ENCODE results near the gene NCBP2L. TPM values are rescaled to one million over a fixed set of nuclear protein-coding genes. Genes with fewer than 3 reads are reported as not detected.

The NCBP2L gene
- total RNA-seq, 2 experiments from 2014 or later = not detected

DNA sequence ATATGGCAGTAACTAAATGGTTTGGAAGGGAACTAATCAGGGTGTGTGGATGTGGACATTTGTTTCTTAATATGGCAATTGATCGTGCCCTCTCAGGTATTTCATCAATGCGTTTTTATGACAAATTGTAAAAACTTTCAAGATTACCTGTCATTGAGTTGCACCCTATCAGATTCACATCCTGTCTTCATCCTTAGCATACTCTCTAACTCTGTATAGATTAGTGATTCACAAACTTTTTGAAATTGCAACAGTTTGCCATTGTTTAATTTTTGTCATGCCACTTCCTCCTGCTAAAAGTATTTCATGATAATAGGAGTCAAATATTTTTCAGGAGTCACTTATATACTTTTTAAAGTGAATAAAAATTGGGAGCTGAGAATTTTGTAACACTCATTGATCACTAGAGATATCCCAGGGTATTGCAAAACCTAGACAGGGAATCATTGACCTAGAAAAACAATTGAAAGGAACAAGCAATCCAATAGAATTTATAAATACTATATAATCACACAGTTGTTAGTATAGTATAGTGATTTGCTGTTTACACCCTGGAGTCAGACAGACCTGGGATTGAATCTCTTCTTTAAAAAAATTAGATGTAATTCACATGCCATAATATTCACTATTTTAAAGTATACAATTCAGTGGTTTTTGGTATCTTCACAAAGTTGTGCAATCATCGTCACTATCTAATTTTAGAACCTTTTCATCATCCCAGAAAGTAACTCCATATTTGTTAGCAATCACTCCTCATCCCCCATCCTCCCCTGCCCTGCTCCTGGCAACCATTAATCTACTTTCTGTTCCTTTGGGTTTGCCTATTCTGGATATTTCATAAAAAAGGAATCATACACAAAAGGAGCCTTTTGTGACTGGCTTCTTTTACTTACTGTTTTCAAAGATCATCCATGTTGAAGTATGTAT, 57.0 kb downstream of the NCBP2L start:
- intact Hi-C loops (cut with DNase I, micrococcal nuclease) = no loop called here
- no peaks in the 10 kb centered on the region for H3K27me3 Mint-ChIP-seq

DNA sequence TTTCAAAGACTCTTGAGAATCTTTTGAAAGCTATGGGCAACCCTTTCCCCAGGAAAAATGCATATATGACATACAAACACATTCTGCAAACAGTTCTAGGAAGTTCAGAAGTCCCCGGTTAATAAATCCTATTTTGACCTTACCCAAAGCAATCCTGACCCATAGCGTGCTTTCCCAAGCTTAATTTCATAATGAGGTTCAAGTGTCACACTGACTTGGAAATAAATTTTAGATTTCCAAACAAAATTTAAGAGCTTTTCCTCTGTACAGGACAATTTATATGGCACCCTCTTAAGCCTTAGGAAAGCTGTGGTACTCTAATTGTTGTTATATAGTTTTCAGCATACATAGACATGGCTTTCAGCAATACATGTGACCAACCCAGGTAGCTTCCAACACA, 59.4 kb downstream of the NCBP2L start:
- intact Hi-C loops (cut with DNase I, micrococcal nuclease) = no loop called here
- H3K4me1 Mint-ChIP-seq = peaks cover 15% of the 10 kb centered on the region
- ATAC-seq (no peak), DNase-seq (no peak)
- H3K9me3 Mint-ChIP-seq (ENCODE audit: low read depth) = no peaks in the 10 kb centered on the region
- peaks cover 7% of the 10 kb centered on the region for H3K36me3 Mint-ChIP-seq (ENCODE audit: low read depth)
- H3K4me3 Mint-ChIP-seq = no peak overlapping the region
- H3K27me3 Mint-ChIP-seq = no peaks in the 10 kb centered on the region
- ChIA-PET POLR2A (no interaction called here), CTCF (no interaction called here)
- no peak overlapping the region for H3K27ac Mint-ChIP-seq

More for the DNA sequence above, 57.0 kb downstream of the NCBP2L start:
- H3K36me3 Mint-ChIP-seq (ENCODE audit: low read depth) = no peaks in the 10 kb centered on the region
- no peak overlapping the region for H3K4me3 Mint-ChIP-seq
- H3K27ac Mint-ChIP-seq = no peak overlapping the region
- ATAC-seq (no peak), DNase-seq (no peak)
- H3K4me1 Mint-ChIP-seq = peaks cover 15% of the 10 kb centered on the region
- ChIA-PET CTCF (no interaction called here), POLR2A (no interaction called here)
- no peaks in the 10 kb centered on the region for H3K9me3 Mint-ChIP-seq (ENCODE audit: low read depth)

DNA sequence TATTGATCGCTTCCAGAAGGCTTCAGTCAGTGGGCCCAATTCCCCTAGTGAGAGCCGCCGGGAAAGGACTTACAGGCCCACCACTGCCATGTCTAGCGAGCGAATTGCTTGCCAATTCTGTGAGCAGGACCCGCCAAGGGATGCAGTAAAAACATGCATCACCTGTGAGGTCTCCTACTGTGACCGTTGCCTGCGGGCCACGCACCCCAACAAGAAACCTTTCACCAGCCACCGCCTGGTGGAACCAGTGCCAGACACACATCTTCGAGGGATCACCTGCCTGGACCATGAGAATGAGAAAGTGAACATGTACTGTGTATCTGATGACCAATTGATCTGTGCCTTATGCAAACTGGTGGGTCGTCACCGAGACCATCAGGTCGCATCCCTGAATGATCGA, 63.4 kb downstream of the NCBP2L start:
- H3K4me1 Mint-ChIP-seq = peaks cover 18% of the 10 kb centered on the region
- no peak overlapping the region for H3K4me3 Mint-ChIP-seq
- intact Hi-C loops (cut with DNase I, micrococcal nuclease) = no loop called here
- H3K36me3 Mint-ChIP-seq (ENCODE audit: low read depth) = peaks cover 7% of the 10 kb centered on the region
- no peak for DNase-seq
- no peaks in the 10 kb centered on the region for H3K27me3 Mint-ChIP-seq
- H3K9me3 Mint-ChIP-seq (ENCODE audit: low read depth) = no peaks in the 10 kb centered on the region
- ChIA-PET POLR2A (no interaction called here), CTCF (no interaction called here)
- no peak for ATAC-seq
- no peak overlapping the region for H3K27ac Mint-ChIP-seq

DNA sequence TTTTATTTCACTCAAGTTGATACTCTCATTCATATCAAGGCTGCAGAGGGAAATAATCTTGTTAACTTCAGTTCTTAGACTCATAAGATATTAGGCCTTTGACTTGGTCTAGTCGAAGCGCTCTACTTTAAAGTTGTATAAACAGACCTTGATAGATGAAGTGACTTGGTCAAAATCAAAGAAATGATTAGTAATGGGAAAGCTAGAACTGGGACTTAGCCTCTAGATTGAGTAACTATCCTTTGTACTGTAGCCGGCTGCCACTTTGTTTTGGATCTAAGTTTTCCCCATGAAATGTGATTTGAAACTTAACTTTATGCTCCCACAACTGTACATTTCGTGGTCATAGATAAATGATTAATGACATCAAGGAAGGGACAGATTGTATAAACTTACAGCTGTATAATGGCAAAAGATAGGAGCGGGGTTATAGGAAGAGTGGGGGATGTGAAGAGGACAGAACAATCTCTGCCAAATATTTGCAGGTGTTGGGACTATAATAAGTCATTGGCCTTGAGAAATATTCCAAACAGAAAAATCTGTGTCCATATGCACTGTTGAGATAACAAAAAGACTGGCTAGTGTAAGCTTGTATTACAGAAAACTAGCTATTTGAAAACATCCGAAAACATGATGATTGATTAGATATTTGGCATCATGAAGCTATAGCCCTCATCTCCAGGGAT, 65.3 kb downstream of the NCBP2L start:
- peaks cover 7% of the 10 kb centered on the region for H3K36me3 Mint-ChIP-seq (ENCODE audit: low read depth)
- peaks cover 14% of the 10 kb centered on the region for H3K4me1 Mint-ChIP-seq
- no peak overlapping the region for H3K4me3 Mint-ChIP-seq
- ATAC-seq (no peak), DNase-seq (no peak)
- intact Hi-C loops (cut with DNase I, micrococcal nuclease) = no loop called here
- H3K27ac Mint-ChIP-seq = no peak overlapping the region
- ChIA-PET POLR2A (no interaction called here), CTCF (no interaction called here)
- no peaks in the 10 kb centered on the region for H3K27me3 Mint-ChIP-seq
- H3K9me3 Mint-ChIP-seq (ENCODE audit: low read depth) = no peaks in the 10 kb centered on the region

Other genes with a start within 250 kb of the NCBP2L start
- 100 to 1,000 TPM; 112 to 141 TPM for gene PRPS1, start 149.2 kb upstream of the NCBP2L start, total RNA-seq
- gene TSC22D3, start 1.9 kb upstream of the NCBP2L start, total RNA-seq = 10 to 100 TPM; 23.3 to 25.9 TPM
- 10 to 100 TPM in 1 of 2 experiments, 1 to 10 TPM in 1; 7.3 to 10.1 TPM for gene MID2, start 48.1 kb downstream of the NCBP2L start, total RNA-seq
- not detected for gene TEX13B, start 204.6 kb downstream of the NCBP2L start, total RNA-seq

Data from activated CD4-positive, alpha-beta T cell treated with anti-CD3 and anti-CD28 coated beads for 36 hours (primary cell).